Adrenal gland (tissue), 12 donors: ENCODE data around the gene RTTN. TPM values are rescaled to one million over a fixed set of nuclear protein-coding genes. Genes with fewer than 3 reads are reported as not detected.

Experiments
- DNase-seq, 7 donors: peaks; one replicate each; pipeline ENCODE4 v3.0.0-alpha.2; 2019 to 2020
- H3K27ac ChIP-seq, 5 donors: fragments of 200-600 bp; sonication (generic) in 4 of 5; 1 replicate in 3 of 5; 2 replicates in 2 of 5; pipeline versions ENCODE4 v1.5.1 to v1.8.0; 2016 to 2020; ENCODE audit warnings: mild to moderate bottlenecking in 1 of 5
- H3K27me3 ChIP-seq: fragments of 200-600 bp; 2 replicates; pipeline ENCODE4 v1.8.0; 2021
- H3K36me3 ChIP-seq, 2 donors: fragments of 200-600 bp; replicated peaks in 1 of 2; 1 replicate in 1 of 2; 2 replicates in 1 of 2; pipeline versions ENCODE4 v1.5.1 to v1.8.0; 2018 to 2022
- H3K4me1 ChIP-seq, 2 donors: fragments of 200-600 bp; replicated peaks in 1 of 2; 1 replicate in 1 of 2; 2 replicates in 1 of 2; pipeline versions ENCODE4 v1.5.1 to v1.8.0; 2018 to 2021
- H3K4me3 ChIP-seq, 4 donors: fragments of 200-600 bp; sonication (generic) in 3 of 4; one replicate each; pipeline ENCODE4 v1.5.1; 2016 to 2018
- H3K9me3 ChIP-seq, 3 donors: fragments of 200-600 bp; sonication (generic) in 1 of 3; replicated peaks in 1 of 3; 1 replicate in 2 of 3; 2 replicates in 1 of 3; pipeline versions ENCODE4 v1.5.1 to v1.8.0; 2016 to 2021
- POLR2A ChIP-seq, 2 donors: fragments of 450-650 bp; IDR thresholded peaks; one replicate each; pipeline ENCODE4 v1.6.1; 2017; ENCODE audit warnings: antibody characterized with exemption in 2 of 2, mild to moderate bottlenecking in 2 of 2, moderate library complexity in 1 of 2
- WGBS, 4 donors: extraction: QIAGEN DNeasy Blood & Tissue Kit in 2 of 4; methylation state at CpG; one replicate each; pipeline versions ENCODE4 v1.1.5 to v1.1.7; 2013 to 2017; 5-methylcytosine and 5-hydroxymethylcytosine counted together
- intact Hi-C, 2 donors: fragments of 100-400 bp; cut with DNase I; formaldehyde crosslinking; loops; one replicate each; pipeline versions ENCODE4 v1.14.1 to v1.15.0; 2022 to 2023
- polyA plus RNA-seq, 3 donors: library from polyadenylated mRNA; stranded (reverse); fragments of 200-250 nt in 2 of 3; fragments of 350-450 nt in 1 of 3; fragmentation: Illumina TruSeq in 1 of 3; extraction: RNeasy Lipid Tissue Mini Kit (QIAGEN cat#74804) in 1 of 3; gene quantifications; one replicate each; pipeline ENCODE4 v1.2.3, GENCODE V29; 2013 to 2014
- total RNA-seq, 9 donors: library from RNA; depleted of rRNA in 4 of 9; stranded (reverse); fragments of >200 nt in 4 of 9; fragments of 120-200 nt in 1 of 9; fragmentation: NEBNext Ultra II Directional in 1 of 9; extraction: Animal tissue kit (Norgen Biotek cat#: 25700) in 1 of 9; gene quantifications; one replicate each; pipeline versions ENCODE4 v1.1.0 to v1.2.4, GENCODE V29; 2013 to 2023
- TF ChIP-seq, protein P1 (sequence below), 6 experiments: fragments of 450-650 bp in 4 of 6; fragments of 200-600 bp in 2 of 6; sonication (generic) in 1 of 6; IDR thresholded peaks; 1 replicate in 5 of 6; 2 replicates in 1 of 6; pipeline versions ENCODE4 v1.5.1 to v1.8.0; 2016 to 2021; ENCODE audit warnings: antibody characterized with exemption in 6 of 6, mild to moderate bottlenecking in 2 of 6, moderate library complexity in 1 of 6
- donor health status: healthy with polysubstance abuse.
- donor health status: Bipolar disorder and iron deficiency.
- donor health status: DM: yes; HTN: yes; CAD: no.
- donor health status: DM: no; HTN: no; CAD: no.
- donor health status: DM: no; HTN: no; CAD: no.
- donor health status: DM: yes; HTN: yes; CAD: no.

Gene RTTN
- total and polyA plus RNA-seq, 12 donors, result 4.0 to 22.5 (median 7.5) TPM

DNA sequence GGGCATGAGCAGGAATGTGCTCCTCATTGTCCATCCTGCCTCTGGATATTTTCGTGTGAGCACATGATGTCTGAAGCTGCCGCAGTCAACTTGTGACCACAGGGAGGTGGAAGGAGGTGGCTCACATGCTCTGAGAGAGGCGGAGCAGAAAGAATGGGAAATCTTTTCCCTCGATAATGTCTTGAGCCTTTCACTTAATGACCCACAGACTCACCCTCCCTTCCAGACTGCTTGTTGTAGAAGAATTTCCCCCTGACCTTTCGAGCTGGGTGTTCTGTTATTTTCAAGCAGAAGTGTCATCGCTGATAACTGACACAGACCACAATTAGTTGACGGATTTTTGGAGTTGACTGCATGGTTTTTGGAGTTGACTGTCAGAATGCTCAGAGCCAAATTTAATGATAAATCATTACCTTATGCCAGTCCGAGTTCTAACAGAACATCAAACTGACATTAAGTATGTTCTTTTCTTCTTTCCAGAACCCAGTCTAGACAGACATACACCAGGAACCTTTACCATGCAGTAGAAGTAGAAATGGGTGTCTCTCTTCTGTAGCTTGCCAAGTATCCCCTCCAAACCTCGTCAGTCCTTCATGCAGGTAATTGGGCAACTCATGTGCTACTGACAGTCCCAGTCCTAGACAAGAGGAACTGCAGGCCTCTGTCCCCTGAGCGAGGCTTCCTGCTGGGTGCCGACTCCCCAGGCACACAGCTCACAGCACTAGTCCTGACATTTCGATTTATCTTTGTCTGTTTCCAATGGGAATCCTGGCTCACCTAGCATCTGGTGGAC lies 29.4 kb upstream of the RTTN start:
- no peaks in the 10 kb centered on the region for H3K36me3 ChIP-seq
- TF ChIP-seq POLR2A (IDR thresholded peaks at IDR 0.05), result no peak
- TF ChIP-seq, protein P1, sequence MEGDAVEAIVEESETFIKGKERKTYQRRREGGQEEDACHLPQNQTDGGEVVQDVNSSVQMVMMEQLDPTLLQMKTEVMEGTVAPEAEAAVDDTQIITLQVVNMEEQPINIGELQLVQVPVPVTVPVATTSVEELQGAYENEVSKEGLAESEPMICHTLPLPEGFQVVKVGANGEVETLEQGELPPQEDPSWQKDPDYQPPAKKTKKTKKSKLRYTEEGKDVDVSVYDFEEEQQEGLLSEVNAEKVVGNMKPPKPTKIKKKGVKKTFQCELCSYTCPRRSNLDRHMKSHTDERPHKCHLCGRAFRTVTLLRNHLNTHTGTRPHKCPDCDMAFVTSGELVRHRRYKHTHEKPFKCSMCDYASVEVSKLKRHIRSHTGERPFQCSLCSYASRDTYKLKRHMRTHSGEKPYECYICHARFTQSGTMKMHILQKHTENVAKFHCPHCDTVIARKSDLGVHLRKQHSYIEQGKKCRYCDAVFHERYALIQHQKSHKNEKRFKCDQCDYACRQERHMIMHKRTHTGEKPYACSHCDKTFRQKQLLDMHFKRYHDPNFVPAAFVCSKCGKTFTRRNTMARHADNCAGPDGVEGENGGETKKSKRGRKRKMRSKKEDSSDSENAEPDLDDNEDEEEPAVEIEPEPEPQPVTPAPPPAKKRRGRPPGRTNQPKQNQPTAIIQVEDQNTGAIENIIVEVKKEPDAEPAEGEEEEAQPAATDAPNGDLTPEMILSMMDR (IDR thresholded peaks at IDR 0.05), result no peak
- no peaks in the 10 kb centered on the region for H3K4me1 ChIP-seq
- H3K27me3 ChIP-seq, result no peaks in the 10 kb centered on the region
- H3K9me3 ChIP-seq, result no peaks in the 10 kb centered on the region
- intact Hi-C loops, result no loop called here
- WGBS, 4 donors, result 47 to 77% (median 57%) methylated on average over 12 of the region's 12 CpGs
- no peak overlapping the region for H3K4me3 ChIP-seq
- peak in 2 of 7 donors; percentile 10 to 19 for DNase-seq
- H3K27ac ChIP-seq, result no peak overlapping the region

DNA sequence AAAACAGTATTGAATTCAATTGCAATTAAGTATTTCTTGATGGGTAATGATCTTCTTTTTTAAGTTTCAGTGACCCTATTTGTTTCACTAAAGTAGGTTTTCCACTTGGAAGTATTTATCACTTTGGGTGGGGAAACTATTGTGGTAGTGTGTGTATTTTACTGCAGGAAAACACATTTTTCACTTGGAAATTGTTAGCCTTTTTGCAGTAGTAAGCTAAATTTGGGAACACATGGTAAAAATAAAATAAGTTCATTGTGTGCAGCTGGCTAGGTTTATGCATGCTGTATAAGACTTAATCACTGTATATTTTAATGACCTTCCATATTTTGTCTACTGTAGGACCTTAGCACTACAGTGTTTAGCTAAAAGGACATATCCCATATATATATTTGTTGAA lies 28.5 kb upstream of the RTTN start:
- H3K4me1 ChIP-seq, result no peaks in the 10 kb centered on the region
- no peak overlapping the region for H3K4me3 ChIP-seq
- intact Hi-C loops, result no loop called here
- TF ChIP-seq, protein P1 (IDR thresholded peaks at IDR 0.05), result no peak
- TF ChIP-seq POLR2A (IDR thresholded peaks at IDR 0.05), result no peak
- H3K36me3 ChIP-seq, result no peaks in the 10 kb centered on the region
- H3K27ac ChIP-seq, result no peak overlapping the region
- H3K27me3 ChIP-seq, result no peaks in the 10 kb centered on the region
- H3K9me3 ChIP-seq, result no peaks in the 10 kb centered on the region
- DNase-seq, result no peak

DNA sequence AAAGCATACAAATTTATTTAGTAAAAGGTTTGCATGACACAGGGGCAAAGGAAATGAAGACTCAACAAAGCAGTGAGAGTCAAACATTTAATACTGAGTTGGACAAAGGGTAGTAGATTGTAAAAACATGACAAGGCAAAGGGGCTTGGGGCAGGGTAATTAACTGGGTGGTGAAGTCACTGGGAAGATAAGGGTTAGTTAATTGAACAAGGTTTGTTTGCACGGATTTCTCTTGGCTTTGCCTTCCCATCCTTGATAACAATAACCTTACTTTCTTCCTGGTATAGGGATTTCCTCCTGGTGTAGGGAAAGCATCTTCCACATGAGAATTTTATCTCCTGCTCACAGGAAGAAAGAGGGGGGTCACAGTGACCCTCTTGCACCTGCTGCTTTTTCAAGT lies 26.8 kb upstream of the RTTN start:
- intact Hi-C loops, result no loop called here
- DNase-seq, result no peak
- 16 to 56% (median 46%) methylated on average over 1 of the region's 1 CpG for WGBS, 4 donors
- Histone ChIP-seq H3K4me3 (no peak overlapping the region), H3K27me3 (no peaks in the 10 kb centered on the region), H3K9me3 (peaks cover 0 to 5% (median 5%) of the 10 kb centered on the region in 3 donors), H3K36me3 (no peaks in the 10 kb centered on the region), H3K27ac (no peak overlapping the region), H3K4me1 (no peaks in the 10 kb centered on the region)
- no peak for TF ChIP-seq POLR2A (IDR thresholded peaks at IDR 0.05)
- TF ChIP-seq, protein P1 (IDR thresholded peaks at IDR 0.05), result no peak

DNA sequence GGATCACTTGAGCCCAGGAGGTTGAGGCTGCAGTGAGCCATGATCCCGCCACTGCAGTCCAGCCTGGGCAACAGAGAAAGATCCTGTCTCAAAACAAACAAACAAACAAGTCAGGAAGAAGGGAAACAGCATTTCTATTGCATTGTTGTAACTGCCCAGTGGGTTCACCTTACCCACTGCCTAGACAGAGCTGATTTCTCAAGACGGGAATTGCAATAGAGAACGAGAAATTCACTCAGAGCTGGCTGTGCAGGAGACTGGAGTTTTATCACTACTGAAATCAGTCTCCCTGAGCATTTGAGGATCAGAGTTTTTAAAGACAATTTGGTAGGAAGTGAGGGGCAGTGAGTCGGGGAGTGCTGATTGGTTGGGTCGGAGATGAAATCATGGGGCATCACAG lies 24.2 kb upstream of the RTTN start:
- no peaks in the 10 kb centered on the region for H3K4me1 ChIP-seq
- intact Hi-C loops, result no loop called here
- H3K4me3 ChIP-seq, result no peak overlapping the region
- no peaks in the 10 kb centered on the region for H3K27me3 ChIP-seq
- no peak overlapping the region for H3K27ac ChIP-seq
- H3K9me3 ChIP-seq, result peaks cover 0 to 5% (median 5%) of the 10 kb centered on the region in 3 donors
- 83 to 90% (median 86%) methylated on average over 5 of the region's 5 CpGs for WGBS, 4 donors
- no peak for DNase-seq
- no peak for TF ChIP-seq POLR2A (IDR thresholded peaks at IDR 0.05)
- TF ChIP-seq, protein P1 (IDR thresholded peaks at IDR 0.05), result no peak
- H3K36me3 ChIP-seq, result no peaks in the 10 kb centered on the region
